Inferior parietal cortex (tissue), 1 donor: ENCODE results near the gene CNTLN.
"Not testable (repeated sequence)": the region's sequence is repeated elsewhere in the genome, so short reads cannot be mapped to it uniquely, and the experiment has no call there.

Experiments used
- DNase-seq: peaks from one replicate; pipeline ENCODE4 v3.0.0-alpha.2; 2016; ENCODE audit errors: extremely low spot score

The CNTLN gene

DNA sequence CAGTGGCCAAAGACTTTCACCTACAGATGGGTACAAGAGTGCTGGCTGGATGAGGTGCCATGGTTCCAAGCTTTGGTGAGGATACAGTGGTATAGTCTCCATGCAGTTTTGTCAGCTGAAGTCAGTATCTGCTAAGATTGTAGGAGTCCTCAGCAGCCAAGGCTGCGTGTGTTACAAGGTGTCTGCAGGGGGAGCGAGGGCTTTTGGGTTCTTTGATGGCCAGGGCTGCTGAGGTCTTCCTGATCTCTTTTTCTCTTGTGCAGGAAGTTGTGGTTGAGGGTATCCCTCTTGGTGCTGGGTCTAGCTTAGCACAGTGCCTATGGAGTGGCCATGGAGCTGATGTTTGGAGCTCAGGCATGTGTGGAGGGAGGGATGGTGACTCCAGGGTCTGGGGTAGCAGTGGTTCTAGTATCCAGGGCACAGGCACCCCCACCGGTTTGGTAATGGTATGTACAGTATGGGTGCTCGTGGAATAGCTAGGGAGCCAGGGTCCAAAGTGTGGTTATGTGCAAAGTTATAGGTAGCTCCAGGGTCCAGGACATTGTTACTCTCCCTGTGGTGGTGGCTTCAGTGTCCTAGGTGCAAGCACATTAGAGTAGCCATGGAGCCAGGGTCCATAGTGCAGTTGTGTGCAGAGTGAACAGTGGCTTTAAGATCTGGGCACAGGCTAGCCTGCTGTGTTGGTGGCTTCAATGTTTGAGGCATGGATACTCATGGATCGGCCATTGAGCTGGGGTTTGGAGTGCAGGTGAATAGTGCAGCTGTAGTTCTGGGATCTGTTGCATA is 36.7 kb downstream of the CNTLN start:
- DNase-seq, result no peak

DNA sequence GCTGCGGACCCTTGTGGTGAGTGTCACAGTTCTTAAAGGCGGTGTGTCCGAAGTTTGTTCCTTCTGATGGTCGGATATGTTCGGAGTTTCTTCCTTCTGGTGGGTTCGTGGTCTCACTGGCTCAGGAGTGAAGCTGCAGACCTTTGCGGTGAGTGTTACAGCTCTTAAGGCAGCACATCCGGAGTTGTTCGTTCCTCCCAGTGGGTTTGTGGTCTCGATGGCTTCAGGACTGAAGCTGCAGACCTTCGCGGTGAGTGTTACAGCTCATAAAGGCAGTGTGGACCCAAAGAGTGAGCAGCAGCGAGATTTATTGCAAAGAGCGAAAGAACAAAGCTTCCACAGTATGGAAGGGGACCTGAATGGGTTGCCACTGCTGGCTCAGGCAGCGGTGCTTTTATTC is 42.7 kb downstream of the CNTLN start:
- DNase-seq, result not testable (repeated sequence)

DNA sequence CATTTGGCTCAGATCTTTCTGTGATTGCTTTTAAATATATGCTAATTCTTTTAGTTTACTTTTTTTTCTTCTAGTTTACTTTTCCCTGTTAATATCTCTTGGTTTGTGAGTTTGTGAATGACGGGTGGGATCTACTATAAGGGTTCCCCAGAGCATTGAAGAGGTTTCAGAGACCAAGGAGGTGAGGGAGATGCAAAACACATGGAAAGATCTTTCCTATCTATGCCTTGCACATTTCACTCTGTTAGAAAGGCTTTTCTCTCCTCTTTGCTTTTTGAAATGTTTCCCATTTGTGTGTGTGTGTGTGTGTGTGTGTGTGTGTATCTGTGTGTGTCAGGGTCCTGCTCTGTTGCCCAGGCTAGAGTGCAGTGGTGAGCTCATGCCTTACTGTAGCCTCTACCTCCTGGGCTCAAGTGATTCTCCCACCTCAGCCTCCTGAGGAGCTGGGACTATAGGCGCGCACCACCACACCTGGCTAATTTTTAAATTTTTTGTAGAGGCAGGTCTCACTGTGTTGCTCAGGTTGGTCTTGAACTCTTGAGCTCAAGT is 50.7 kb downstream of the CNTLN start:
- DNase-seq, result no peak

DNA sequence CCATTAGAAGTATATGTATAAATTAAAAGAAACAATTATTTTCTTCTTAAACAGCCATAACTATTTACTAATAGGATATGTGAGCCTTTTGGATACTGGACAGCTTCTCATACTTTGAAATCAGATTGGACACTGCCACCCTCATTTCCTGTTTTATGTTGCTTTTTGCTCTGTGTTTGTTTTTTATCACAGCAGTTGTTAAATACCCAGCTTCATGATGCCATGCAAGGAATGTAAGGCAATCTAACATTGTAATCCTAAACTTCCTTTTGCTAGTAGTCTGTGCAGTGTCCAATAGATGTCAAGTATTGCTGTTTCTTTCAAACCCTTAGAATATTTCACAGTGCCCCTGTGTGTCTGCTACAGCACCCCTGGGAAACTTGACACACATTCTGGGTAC is 56.2 kb downstream of the CNTLN start:
- DNase-seq, result no peak

DNA sequence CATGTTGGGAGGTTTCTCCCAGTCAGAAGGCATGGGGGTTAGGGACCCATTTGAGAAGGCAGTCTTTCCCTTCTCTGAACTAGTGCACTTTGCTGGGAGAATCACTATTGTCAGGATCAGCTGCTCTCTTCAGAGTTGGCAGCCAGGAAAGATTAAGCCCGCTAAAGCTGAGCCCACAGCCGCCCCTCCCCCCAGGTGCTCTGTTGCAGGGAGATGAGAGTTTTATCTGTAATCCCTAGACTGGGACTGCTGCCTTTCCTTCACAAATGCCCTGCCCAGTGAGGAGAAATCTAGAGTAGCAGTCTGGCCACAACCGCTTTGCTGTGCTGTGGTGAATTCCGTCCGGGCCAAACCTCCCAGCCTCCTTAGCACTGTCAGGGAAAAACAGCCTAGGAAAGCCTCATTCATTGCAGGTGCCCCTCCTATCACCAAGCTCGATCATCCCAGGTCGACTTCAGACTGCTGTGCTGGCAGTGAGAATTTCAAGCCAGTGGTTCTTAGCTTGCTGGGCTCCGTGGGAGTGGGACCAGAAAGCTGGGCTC is 69.8 kb downstream of the CNTLN start:
- no peak for DNase-seq

DNA sequence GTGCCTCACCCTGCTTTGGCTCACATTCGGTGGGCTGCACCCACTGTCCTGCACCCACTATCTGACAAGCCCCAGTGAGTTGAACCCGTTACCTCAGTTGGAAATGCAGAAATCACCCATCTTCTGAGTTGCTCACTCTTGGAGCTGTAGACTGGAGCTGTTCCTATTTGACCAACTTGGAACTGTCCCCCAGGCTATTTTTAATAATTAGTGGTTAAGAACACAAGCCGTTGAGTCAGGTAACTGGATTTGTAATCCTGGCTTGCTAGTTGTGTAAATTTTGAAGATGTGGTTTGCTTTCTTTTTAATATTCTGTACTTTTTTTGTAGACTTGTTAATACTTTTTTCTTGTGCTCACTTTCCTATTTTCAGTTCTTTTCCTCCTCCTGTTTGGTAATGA is 81.2 kb downstream of the CNTLN start:
- DNase-seq, result no peak

DNA sequence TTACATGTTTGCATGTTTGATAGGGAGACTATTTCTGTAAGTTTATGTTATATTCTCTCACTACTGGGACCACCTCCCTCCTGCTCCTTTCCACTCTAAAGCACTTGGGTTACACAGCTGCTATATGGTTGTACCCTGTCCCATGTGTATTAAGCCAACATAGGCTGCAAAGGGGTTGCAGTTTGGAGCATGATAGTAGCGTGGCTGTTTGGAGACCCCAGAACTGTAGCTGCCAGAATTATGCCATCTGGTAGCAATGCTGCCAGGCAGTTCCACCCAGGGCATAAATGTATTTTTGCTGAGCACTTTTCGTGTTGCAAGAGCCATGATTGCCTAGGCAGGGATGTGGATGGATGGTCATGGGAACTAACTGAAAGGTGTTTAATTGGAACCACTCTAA is 81.8 kb downstream of the CNTLN start:
- no peak for DNase-seq

DNA sequence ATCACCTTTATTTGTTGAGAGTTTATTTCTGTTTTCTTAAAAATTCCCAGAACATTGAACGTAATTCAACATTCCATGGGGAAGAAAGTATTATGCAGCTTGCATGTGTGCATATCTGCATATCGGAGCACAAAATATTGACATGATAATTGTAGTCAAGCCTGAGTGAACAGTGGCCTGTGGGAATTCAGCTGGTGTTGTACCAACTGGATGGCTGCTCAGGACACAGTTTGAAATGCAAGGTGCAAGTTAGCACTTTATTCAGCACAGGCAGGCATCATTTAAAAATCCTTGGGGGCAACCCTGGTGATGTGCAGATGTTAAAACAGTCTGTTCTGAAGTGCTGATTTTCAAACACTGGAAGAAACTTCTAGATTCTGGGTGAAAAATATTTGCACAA is 82.4 kb downstream of the CNTLN start:
- DNase-seq, result no peak

DNA sequence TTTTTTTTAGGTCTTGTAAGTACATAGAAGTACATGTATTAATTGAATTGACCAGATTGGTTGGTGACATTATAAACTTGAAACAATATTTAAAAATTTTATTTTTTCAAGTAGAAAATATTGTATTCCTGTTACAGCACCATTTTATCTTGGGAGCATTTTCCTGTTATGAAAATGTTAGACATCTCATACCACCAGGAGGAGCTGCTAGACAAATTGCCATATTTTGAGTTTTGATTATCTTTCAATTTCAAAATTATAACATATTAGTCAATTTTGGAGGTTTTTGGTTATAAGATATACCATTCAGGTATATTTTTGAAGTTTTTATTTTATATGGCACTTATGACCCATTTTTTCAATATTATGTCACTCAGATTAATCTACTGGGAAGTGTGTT is 84.4 kb downstream of the CNTLN start:
- DNase-seq, result no peak

DNA sequence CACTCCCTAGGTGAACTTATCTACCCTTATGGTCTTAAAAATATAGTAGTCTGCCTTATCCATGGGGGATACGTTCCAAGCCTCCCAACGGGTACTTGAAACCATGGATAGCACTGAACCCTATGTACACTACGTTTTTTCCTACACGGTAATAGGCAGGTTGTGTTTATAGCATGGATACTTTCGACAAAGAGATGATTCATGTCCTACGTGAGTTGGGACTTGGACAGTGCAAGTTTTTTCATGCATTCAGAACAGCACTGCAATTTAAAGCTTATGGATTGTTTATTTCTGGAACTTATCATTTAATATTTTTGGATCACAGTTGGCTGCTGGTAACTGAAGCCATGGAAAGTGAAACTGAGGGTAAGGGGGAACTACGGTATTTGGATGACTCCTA is 88.1 kb downstream of the CNTLN start:
- DNase-seq, result no peak

DNA sequence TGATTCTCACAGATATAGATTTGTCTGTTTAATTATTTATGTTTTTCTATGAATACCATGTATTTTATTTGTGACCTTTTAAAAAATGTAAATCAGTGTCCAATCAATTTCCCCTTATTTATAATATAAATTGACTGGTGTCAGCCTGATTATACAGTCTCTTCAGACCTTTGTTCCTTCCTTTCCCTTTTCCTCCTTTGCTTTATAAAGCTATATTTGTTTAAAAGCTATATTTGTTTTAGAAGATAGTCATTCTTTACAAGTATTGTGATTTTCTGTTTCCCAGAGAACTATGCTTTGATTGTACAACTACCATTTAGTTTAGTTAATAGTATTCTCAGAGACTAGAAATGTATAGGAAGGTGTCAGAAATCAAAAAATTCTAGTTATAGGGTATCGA is 90.6 kb downstream of the CNTLN start:
- no peak for DNase-seq

DNA sequence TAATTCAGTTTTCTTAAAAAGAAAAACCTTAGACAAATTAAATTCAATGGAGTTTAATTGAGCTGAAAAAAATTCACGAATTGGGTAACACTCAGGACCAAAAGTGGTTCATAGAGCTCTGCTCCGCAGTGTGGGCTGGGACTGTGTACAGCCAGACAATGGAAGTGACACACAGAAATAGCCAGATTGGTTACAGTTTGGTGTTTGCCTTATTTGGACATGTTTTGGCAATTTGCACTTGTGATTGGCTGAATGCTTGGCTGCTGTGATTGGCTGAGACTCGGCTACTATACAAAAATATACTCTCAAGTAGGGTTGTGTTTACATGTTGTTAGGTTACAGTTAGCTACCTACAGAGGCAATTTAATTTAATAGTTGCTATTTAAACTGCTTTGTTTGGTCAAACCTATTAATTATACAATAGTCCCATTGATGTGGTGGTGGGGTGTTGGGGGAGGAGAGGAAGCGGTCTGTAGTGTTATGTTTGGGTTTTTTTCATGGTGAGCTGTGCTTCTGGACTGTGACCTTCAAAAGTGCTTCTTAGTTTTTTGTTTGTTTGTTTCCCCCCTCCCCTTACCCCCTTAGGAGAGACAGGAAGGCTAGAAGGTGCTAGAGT is 95.2 kb downstream of the CNTLN start:
- DNase-seq, result no peak

DNA sequence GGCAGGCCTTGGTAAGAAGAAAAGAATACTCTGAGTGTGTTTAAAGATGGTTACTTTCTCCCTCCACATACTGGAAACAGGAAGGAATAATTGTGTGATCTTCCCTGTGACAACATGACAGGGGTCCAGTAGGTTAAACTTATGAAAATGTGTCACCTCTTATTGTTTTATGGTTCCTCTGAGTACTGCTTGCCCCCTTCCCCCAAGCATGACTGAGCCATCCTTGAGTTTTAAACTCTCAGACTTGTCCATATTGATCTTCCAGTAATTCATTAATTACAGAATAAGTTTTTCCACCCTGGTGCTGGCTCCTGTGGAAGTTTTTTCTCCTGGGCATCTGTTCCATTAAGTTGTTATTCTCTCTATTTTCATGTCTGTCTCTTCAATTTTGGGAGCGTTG is 95.8 kb downstream of the CNTLN start:
- DNase-seq, result no peak

DNA sequence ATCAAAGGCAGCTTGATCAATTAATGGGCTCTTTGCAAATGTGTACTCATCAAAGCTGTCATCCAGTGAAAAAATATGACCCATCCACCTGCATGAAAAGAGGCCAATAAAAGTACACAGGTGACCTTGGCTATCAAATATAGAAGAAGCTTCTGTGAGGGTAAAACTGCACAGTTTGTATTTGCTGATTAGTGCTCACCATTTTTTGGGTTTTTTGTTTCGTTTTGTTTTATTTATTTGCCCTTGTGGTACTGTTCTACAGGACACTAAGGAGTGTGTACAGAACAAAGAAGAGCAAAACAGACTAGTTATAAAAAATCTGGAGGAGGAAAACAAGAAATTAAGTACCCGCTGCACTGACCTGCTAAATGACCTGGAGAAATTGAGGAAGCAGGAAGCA is 101.3 kb downstream of the CNTLN start:
- DNase-seq, result no peak

DNA sequence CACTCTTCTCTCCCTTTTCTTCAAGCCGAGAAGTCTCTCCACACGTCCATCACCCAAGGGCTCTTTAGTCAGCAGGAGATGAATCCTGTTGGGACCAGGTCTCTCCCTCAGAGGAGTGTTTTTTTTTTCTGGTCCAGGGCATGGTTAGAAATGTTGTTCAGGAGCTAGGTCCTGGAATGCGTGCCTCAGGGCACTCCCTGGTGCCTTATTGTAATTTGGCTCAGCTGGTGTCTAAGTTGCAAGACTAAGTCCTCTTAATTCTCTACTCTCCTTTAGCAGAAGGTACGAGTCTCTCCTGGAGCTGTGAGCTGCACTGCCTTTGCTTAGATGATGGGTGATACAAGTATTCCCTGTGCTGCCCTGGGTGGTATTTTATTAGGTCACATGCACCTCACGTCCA is 111.9 kb downstream of the CNTLN start:
- DNase-seq, result no peak

DNA sequence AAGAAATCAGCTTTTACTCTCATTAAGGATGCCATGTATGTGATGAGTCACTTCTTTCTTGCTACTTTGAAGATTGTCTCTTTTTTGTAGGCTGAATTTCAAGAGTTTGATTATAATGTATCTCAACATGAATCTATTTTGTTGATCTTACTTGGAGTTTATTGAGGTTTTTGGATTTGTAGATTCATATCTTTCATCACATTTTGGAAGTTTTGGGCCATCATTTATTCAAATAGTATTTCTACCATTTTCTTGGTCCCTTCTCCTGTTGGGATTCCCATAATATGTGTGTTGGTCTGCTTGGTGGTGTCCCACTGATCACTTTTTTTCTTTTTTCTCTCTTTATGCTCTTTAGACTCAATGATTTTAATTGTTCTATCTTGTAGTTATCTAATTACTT is 116.3 kb downstream of the CNTLN start:
- DNase-seq, result no peak

DNA sequence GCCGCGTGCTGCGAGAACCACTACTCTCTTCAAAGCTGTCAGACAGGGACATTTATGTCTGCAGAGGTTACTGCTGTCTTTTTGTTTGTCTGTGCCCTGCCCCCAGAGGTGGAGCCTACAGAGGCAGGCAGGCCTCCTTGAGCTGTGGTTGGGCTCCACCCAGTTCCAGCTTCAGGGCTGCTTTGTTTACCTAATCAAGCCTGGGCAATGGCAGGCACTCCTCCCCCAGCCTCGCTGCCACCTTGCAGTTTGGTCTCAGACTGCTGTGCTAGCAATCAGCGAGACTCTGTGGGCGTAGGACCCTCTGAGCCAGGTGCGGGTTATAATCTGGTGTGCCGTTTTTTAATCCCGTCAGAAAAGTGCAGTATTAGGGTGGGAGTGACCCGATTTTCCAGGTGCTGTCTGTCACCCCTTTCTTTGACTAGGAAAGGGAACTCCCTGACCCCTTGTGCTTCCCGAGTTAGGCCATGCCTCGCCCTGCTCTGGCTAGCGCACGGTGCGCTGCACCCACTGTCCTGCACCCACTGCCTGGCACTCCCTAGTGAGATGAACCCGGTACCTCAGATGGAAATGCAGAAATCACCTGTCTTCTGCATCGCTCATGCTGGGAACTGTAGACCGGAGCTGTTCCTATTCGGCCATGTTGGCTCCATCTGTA is 133.8 kb downstream of the CNTLN start:
- DNase-seq, result not testable (repeated sequence)

DNA sequence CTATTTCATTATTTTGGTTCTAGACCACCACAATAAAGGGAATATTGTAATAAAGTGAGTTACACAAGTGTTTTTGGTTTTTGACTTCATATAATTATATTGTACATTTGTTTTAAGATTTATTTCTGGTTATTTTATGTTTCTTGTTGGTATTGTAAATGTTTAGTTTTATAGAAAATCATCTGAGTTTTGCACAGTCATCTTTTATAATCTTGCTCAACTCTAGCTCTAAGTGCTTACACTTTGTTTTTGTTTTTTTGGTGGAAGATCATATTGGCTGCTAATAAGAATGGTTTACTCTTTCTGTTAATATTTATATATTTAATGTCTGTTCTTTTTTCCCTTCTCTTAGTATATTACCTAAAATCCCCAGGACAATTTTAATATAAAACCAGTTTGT is 135.0 kb downstream of the CNTLN start:
- no peak for DNase-seq

DNA sequence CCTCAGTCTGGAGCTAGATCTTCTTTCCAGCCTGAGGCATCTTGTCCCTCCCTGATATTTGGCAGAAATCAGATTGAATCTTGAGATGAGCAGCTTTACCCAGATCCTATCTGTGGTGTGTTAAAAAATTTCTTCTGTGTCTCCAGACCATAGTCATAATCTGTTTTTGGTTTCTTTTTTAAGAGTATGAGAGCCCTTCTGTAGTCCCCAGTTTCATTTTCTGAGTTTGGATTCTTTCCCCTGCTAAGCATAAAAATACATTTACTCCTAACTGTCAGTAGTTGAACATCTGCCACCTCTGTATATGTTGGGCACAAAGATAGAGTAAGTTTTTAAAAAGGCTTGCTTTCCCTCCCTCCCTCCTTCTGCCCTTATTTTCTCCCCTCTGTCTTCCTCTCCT is 137.7 kb downstream of the CNTLN start:
- no peak for DNase-seq

DNA sequence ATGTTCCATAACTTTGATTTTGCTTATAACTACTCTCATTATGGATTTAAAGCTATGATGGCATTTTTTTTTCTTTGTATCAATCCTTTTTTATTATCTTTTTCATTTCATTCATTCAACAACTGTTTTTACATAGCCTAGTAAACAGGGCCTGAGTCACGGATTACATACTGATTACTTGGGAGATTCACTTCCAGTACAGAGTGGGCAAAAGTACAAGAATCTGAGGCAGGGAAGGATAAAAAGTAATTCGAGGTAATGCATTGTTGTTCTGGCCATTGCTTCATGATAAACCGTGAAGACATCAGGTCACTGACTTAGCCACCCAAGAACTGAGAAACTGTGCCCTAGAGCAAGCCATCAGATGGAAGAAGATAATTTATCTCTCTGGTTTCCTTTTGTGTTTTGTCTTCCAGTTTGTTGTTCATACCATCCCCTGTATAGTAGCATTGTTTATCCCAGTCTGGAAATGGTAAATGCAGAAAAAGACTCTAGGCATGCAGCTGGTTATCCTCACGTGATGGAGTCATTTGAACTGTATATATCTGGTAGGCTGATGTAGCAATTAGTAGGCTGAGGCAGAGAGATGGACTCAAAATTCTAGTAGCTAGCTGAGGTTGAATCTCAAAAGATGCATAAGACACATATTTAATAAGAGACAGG is 145.6 kb downstream of the CNTLN start:
- no peak for DNase-seq

DNA sequence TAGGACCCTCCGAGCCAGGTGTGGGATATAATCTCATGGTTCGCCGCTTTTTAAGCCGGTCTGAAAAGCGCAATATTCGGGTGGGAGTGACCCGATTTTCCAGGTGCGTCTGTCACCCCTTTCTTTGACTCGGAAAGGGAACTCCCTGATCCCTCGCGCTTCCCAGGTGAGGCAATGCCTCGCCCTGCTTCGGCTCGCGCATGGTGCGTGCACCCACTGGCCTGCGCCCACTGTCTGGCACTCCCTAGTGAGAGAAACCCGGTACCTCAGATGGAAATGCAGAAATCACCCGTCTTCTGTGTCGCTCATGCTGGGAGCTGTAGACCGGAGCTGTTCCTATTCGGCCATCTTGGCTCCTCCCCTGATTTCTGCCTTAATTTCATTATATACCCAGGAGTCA is 155.8 kb downstream of the CNTLN start:
- DNase-seq, result not testable (repeated sequence)

DNA sequence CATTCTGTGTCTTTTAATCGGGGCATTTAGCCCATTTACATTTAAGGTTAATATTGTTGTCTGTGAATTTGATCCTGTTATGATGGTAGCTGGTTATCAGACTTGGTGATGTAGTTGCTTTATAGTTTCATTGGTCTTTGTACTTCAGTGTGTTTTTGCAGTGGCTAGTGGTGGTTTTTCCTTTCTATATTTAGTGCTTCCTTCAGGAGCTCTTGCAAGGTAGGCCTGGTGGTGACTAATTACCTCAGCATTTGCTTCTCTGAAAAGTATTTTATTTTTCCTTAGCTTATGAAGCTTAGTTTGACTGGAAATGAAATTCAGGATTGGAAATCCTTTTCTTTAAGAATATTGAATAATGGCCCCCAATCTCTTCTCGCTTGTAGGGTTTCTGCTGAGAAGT is 156.9 kb downstream of the CNTLN start:
- DNase-seq, result no peak
